C4-2B (cell line): ENCODE data around the gene KLRD1.
"Not testable (repeated sequence)": the region's sequence is repeated elsewhere in the genome, so short reads cannot be mapped to it uniquely, and the experiment has no call there.

ENCODE experiments used
- H3K27ac ChIP-seq: fragments of 450-650 bp; 2 replicates; pipeline ENCODE4 v1.5.1; 2017
- ZFX ChIP-seq: fragments of 450-650 bp; IDR thresholded peaks from 2 replicates; pipeline ENCODE4 v1.6.1; 2017
- TF ChIP-seq, protein P1 (sequence below): fragments of 450-650 bp; conservative IDR thresholded peaks from 2 replicates; pipeline ENCODE4 v1.5.1; 2017; ENCODE audit warnings: mild to moderate bottlenecking

The KLRD1 gene

DNA sequence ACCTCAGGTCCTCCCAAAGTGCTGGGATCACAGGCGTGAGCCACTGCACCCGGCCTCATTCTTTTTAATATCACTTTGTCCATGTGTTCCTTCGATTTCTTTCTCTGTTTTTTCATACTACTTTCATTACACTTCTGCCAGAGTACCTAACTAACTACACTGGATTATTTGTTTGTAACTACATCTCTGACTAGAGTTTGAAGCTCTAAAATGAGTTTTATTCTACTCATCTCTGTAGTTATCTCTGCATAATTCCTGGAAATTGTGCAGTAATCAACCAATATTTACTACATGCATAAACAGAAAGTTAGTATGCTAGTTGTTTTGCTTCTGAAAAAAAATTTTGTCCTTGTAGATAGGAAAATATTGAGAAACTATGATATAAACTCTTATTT lies 67.0 kb downstream of the KLRD1 start:
- TF ChIP-seq, protein P1, sequence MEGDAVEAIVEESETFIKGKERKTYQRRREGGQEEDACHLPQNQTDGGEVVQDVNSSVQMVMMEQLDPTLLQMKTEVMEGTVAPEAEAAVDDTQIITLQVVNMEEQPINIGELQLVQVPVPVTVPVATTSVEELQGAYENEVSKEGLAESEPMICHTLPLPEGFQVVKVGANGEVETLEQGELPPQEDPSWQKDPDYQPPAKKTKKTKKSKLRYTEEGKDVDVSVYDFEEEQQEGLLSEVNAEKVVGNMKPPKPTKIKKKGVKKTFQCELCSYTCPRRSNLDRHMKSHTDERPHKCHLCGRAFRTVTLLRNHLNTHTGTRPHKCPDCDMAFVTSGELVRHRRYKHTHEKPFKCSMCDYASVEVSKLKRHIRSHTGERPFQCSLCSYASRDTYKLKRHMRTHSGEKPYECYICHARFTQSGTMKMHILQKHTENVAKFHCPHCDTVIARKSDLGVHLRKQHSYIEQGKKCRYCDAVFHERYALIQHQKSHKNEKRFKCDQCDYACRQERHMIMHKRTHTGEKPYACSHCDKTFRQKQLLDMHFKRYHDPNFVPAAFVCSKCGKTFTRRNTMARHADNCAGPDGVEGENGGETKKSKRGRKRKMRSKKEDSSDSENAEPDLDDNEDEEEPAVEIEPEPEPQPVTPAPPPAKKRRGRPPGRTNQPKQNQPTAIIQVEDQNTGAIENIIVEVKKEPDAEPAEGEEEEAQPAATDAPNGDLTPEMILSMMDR = no peak
- TF ChIP-seq ZFX = no peak
- H3K27ac ChIP-seq = no peak overlapping the region

DNA sequence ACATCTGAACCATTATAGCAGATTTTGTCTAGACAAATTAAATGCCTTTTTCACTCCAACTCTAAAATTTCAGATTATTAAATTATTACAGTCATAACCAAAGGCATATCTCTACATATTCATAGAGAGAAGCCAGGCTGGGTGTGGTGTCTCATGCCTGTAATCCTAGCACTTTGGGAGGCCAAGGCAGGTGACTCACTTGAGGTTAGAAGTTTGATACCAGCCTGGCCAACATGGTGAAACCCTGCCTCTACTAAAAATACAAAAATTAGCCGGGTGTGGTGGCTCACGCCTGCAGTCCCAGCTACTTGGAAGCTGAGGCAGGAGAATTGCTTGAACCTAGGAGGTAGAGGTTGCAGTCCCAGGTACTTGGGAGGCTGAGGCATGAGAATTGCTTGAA lies 71.1 kb downstream of the KLRD1 start:
- not testable (repeated sequence) for H3K27ac ChIP-seq
